ENCODE results near the gene ZNF837.
"Not testable (repeated sequence)": the region's sequence is repeated elsewhere in the genome, so short reads cannot be mapped to it uniquely, and the experiment has no call there.

Gene ZNF837

DNA sequence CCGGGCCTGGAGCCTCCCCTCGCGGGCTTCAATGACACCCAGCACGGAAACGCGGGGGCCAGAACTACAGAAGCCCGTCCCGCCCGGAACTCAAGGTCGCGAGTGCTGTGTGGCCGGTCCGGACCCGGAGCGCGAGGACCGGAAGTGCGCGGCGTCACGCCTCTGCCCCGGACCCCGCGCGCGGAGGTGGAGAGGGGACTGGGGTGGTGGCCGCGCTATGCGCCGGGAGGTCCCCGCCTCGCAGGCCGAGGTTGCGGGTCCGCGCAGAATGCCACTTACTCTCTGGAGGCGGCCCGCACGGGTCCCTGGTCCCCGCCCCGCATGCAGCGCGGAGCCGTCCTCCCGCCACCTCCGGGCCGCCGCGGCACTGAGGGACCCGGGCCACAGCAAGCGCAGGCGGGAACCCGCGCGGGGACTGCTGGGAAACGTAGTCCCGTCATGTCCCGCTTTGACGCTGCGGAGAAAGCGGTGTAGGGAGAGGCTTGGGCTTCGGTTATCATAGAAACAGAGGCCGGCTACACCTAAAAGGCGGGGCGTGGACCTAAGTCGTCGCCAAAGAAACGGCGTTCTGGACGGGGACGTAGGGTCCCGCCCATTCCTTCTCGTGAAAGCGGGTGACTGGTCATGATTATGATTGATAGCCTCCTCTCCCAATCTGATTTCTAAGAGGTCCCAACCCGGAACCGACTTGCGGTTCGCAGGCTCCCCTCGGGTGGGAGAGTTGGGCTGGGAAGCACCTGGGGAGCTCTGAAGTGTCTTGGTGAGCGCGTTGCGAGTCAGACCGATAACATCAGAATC, at the start of gene ZNF837:
Gene ZNF837, minus strand, starts transcription at position 369 of the 798 bp plus-strand sequence. CDS start 11,698 bp downstream, outside the sequence.
- peak; percentile 89 to 99 (median 97) for DNase-seq

DNA sequence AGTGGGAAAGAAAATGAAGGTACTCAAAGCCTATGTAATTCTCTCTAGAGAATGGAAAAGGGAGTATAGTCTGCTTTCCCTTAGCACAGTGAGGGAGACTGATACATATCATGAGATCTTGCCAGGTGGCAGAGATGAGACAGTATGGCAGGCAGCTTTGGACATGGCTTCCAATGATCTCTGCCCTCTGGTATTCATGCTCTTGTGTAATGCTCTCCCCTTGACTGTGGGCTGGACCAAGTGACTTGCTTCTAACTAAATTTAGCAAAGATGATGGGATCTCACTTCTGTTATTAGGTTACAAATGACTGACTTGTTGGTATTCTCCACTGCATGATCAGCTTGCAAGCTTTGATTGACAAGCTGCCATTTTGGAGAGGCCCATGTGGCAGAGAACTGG, 48.9 kb upstream of the ZNF837 start:
- no peak for DNase-seq

DNA sequence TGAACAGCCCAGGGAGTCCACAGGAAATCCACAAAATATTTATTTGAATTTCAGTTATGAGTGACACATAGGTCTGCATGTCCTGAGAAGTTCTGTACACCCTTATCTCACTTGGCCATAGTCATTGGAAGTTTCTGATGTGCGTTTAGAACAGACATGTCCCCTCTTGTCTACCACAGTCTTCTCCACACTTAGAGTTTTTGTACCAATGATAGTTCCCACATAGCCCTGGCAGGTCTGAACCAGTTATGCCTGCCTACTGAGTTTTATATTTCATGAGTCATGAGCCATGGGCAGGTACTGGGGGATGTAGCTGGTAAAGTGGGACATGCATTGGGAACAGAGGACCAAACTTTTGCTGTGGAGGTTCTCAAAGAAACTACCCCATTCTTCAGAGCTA, 47.8 kb upstream of the ZNF837 start:
- no peak for DNase-seq

DNA sequence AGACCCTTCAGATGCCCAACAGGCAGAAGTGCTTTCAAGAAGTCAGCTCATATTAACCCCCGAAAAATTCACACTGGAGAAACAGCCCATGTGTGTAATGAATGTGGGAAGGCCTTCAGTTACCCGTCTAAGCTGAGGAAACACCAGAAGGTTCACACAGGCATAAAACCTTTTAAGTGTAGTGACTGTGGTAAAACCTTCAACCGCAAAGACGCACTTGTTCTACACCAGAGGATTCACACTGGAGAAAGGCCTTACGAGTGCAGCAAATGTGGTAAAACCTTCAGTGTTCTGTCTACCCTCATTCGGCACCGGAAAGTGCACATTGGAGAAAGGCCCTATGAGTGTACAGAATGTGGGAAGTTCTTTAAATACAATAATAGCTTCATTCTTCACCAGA, 36.2 kb upstream of the ZNF837 start:
- no peak for DNase-seq

DNA sequence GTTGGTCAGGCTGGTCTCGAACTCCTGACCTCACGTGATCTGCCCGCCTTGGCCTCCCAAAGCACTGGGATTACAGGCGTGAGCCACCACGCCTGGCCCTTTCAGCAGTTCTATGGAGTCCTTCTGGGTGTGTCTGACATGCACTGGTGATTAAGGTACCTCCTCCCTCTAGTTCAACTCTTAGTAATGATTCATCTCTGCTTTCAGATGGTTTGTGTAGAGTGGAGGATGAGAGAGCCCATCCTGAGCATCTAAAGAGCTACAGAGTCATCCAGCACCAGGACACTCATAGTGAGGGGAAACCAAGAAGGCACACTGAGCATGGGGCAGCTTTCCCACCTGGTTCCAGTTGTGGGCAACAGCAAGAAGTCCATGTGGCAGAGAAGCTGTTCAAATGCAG, 35.8 kb upstream of the ZNF837 start:
- no peak for DNase-seq

DNA sequence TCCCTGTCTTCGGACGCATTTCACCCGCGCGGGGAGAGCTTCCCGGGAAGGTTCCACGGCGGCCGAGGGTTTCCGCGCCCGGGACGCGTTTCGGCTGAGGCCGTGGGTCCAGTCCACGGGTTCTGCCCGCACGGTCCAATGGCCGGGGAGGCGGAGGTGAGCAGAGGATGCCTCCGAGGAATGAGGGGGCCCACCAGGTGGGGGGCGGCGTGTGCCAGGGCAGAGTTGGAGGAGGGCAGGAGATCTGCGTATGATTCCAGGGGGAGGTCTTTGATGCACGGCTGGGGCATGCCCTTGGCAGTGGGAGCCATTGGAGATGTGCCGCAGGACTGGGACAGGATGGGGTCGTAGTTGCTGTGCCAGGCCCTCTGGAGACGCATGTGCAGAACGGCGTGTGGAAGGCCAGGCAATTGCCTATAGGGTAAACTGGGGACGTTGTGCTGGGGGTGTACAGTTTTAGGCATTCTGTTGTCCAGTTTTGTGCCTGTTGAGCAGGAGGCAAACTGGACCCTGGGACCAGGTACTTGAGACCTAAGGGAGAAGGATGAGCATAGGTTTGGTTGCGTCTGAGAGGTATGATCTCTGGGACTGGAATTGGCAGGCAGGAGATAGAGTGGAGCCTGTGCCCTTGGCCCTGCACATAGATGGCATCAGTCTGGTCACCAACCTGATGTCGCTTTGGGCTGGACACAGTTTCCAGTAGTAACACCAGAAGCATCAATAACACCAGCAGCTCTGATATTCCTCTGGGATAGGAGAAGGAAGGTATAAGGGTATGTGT, 28.4 kb upstream of the ZNF837 start:
- peak in 11 of 58 donors; percentile 4 to 52 (median 30) for DNase-seq

DNA sequence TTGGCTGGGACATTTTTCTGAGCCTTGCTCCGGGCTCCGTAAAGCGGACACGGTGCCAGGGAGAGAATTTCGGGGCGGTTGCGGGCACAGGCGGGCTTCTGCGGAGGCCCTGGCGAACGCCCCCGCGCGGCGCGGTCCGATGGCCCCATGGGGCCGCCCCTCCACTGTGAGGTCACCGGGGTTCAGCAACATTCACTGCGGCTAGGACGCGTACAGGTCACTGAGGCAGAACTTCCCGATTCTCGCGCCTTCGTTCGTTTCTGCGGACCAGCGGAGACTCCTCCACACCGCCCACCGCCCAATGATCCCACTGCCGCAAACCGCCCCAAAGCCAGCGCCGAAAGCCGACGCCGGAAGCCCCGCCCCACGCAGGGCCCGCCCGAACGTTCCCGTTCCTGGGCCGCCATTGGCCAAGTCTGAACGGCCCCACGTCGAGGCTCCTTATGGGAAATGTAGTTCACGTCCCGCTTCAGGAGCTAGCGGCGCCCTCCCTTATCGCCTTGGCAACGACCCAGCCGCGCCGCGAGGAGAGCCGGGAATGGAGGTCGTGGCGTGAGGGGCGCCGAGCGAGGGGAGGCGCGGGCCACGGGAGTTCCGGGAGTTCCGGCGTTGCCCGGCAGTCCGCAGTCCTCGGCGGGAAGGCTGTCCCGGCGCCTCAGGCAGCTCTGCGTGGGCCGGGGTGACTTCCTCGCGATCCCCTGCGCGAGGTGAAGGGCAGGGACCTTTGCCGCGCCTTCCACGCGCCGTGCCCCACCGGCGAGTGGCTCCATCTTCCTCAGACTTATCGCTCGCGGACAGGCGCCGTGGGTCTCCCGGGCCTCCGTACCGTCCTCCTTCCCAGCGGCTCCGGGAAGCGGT, 27.6 kb upstream of the ZNF837 start, which contains the start of gene ZNF584:
Gene ZNF584, plus strand, starts transcription at position 498 of the 858 bp plus-strand sequence. CDS start 499 bp downstream, outside the sequence.
- peak; percentile 63 to 98 (median 94) for DNase-seq

DNA sequence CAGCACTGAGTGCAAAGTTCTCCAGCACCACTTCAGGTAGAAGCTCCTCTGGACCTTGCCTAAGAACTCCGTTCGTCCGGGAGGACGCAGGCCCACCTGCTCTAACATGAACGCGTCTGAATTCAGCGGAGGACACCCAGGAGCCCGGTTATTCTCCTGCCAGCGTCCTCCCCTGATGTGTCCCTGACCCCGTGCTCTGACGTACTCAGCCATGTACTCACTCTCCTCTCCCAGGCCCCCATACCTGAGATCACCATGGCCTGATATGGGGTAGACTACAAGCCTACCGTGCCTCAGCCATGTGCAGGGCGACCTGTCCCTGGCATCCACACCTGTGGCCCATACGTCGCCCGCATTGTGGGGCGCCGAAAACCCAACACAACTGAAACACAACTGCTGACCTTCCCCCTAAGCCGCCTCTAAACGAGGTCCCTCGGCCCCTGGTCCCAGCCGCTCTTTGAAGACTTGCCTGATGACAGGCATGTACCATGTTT, 26.9 kb upstream of the ZNF837 start:
- DNase-seq: no peak

DNA sequence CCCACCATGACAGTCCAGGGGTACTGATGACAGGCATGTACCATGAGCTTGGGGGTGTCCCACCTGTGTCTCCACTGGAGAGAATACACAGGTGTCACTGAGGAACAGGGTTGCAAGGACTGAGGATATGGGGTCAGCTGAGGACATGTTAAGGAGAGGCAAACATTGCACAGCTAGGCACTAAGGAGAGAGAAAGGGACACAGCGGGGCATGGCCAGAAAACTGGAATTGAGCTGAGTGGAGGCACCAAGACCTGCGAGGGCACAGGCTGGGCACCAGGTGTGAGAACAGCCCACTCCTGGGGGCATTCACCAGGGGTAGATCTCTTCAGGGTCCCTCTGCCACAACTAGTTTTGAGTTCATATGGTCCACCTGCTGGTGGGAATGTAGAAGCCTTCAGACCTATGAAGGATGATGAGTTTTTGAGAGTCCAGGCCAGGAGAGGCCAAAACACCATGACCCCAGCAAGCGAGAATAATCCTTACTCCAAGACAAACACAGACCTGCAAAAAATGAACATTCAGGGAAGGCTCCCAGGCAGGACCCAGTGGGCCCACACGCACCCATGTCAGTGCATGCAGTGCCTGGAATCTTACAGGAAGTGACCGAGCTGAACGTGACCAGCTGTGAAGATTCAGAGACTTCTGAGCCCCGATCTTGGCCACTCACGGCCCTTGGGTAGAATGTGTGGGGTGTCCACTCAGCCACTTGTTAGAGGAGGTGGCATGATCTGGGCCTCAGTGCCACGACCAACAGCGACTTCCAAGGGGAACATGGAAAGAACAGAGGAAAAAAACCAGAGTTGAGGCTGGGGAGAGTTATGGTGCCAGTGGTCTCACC, 26.2 kb upstream of the ZNF837 start:
- no peak for DNase-seq

DNA sequence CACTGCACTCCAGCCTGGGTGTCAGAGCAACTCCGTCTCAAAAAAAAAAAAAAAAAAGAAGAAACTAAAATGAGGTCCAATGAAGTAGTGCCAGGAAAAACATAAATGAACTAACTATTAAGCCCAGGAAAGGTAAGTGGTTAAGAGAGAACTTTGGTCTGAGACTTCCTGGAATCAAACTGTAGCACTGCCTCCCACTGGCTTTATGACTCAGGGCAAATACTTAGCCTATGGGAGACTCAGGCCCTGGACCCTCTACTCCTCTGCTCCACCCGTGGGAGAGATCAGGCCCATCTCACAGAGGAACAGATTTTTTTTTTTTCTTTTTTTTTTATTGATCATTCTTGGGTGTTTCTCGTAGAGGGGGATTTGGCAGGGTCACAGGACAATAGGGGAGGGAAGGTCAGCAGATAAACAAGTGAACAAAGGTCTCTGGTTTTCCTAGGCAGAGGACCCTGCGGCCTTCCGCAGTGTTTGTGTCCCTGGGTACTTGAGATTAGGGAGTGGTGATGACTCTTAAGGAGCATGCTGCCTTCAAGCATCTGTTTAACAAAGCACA, 23.2 kb upstream of the ZNF837 start:
- DNase-seq: not testable (repeated sequence)

DNA sequence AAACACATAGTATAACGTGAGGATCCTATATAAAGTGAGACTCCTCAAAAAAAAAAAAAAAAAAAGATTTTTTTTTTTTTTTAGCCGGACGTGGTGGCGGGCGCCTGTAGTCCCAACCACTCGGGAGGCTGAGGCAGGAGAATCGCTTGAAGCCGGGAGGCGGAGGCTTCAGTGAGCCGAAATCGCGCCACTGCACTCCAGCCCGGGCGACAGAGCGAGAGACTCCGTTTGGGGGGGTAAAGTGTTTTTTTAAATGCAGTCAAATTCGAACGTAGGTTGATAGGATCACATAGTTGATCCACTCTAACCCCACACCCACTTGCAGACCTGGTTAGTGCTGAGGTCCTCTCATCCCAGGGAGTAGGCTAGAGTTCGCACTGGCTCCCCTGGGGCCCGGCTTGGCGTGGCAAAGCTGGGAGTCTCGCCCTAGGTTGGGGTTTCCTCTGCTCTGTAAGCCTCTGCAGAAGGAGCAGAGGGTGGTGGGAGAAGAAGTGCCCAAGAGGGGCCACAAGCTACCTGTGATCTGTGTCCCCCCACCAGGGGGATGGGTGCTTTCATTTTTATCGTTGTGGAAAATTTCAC, 21.1 kb upstream of the ZNF837 start:
- DNase-seq: no peak

DNA sequence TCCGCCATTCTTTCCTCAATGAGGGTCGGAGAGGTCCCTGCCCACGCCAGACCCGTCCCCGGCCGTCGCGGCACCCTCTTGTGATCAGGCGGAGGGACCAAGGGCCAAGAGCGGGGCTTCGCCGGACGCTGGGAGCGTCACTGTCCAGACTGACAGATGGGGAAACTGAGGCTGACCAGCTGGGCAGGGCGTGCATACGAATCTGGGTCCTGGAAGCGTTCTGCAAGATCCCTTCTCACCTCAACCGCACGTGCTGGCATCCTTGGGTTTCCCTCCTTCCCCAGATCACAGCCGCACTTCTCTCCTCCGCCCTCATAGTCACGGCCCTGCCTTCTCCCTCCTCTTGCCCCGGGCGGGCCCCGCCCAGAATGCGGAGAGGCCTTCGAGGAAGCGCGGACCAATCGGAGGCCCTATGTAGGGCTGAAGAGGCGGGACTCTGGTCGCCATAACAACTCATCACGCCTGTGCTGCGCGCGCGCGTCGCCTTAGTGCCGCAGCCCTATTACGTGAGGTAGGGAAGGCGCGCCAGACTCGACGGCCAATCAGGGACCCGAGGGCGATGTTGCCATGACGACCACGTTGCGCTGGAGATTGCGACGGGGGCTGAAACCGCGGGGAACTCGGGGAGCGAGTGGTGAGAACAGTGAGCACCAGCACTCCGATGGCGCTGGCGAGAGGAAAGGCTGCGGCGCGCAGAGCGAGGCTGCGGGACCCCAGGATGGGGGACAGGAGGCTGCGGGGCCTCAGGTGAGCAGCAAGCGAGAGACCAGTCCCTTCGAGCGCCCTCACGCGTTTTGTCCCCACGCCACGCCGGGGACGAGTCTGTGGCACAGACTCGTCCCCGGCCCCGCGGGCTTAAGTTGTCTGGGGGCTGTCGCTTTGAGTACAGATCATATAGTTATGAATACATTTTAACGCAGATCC, 20.3 kb upstream of the ZNF837 start:
- DNase-seq: peak; percentile 86 to 100 (median 98)

DNA sequence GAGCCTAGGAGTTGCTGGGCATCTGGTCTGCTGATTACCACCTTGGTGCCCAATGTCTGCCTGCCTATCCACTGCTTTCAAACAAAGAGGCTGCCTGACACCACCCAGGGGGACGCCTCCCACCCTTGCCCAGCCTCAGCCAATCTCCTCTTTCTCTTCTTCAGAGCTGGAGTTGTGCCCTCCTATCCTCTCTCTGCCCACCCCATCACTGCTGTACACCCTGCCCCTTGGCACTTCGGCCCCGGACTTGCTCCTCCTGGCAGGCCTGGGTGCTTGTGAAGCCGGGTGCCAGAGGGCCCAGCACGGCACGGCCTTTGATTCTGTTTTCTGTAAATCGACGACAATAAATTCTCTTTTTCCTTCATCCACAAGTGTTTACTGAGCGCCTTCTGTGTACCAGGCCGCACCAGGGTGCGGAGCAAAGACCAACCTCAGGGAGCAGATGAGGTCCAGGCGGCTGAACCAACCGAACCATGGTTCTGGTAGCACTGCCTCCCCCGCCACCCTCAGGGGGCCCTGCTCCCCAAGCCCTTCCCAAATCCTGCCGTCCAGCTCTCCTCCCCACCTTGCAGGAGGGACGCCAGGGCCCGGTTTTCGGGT, 19.6 kb upstream of the ZNF837 start:
- DNase-seq: peak in 42 of 58 donors; percentile 13 to 77 (median 45)

DNA sequence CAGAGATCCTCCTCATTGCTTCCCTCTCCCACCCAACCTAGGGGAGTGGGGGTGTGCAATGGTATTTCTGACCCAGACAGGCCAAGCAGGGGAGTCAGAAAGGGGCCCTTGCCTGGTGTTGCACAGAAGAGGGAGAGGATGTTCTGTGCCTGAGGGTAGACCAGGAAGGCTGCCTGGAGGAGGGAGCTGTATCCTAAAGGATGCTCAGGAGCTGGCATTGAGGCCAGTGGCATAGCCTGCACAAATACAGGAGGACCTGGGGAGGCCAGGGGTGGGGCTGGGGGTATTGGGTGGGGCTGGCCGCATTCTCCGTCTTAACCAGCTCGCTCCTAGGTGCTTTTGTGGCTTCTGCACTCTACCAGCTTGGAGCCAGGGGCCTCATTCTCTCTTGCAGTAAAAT, 19.1 kb upstream of the ZNF837 start:
- DNase-seq: no peak

DNA sequence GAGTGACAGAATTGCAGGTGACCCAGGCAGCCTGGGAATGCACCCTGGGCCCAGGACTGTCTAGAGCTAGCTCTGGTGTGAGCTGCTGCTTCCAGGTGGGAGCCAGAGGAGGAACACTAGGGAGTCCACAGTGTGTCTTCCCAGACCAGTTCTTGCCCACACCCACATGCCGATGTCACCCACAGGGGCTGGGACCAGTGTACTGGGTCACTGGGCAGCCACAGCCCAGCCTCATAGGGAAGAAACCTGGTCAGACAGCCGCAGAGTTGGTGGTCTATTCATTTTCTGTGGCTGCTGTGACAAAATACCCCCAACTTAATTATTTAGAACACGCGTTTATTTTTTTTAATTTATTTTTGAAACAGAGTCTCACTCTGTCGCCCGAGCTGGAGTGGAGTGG, 17.7 kb upstream of the ZNF837 start:
- DNase-seq: no peak

DNA sequence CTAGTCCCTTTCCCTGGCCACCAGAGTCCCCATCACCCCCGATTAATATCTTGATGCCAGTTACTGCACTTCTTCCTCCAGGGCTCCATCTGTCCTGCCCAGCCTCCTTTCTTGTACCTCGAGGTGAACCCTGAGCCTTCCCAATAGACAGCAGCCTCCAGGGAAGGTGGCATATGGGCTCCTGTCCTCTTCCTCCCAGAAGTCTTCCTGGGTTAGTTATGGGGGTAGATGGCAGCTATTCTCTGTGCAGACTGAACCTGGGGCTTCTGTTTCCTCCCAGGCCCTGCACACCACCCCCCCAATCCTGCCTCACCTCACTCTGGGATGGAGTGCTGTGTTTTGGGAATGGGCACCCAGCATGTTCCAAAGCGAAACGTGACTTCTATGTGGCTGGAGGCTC, 17.3 kb upstream of the ZNF837 start:
- no peak for DNase-seq

DNA sequence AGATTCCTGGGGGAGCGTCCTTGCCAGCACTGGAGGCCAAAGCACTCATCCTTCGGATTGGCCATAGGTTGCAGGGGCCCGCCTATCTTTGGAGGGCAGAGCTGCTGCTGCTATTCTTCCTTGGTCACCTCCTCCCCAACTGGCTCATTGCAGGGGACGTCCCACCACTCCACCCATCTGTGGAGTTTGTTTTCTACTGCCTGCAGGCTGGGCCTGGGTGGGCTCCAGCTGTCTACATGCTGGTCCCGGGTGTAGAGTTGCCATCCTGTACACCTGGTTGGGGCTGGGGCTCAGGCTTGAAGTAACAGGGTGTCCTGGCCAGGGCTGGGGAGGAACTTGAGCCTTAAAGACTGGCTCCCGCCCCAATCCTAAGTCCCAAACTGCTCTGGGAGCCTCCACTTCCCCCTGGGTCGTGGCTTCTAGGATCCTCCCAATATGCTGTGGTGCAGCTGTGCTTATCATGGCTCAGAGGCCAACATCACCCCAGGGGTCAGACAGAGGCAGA, 16.8 kb upstream of the ZNF837 start:
- no peak for DNase-seq
